Measurements from ENCODE around the gene CBX6. TPM values are rescaled to one million over a fixed set of nuclear protein-coding genes. Genes with fewer than 3 reads are reported as not detected.

Gene CBX6
- total and polyA plus RNA-seq, 2 of the 8 experiments (the other 6 are each of a cell fraction or from before 2014, with no cell fraction given) = 10.6 to 27.5 TPM

DNA sequence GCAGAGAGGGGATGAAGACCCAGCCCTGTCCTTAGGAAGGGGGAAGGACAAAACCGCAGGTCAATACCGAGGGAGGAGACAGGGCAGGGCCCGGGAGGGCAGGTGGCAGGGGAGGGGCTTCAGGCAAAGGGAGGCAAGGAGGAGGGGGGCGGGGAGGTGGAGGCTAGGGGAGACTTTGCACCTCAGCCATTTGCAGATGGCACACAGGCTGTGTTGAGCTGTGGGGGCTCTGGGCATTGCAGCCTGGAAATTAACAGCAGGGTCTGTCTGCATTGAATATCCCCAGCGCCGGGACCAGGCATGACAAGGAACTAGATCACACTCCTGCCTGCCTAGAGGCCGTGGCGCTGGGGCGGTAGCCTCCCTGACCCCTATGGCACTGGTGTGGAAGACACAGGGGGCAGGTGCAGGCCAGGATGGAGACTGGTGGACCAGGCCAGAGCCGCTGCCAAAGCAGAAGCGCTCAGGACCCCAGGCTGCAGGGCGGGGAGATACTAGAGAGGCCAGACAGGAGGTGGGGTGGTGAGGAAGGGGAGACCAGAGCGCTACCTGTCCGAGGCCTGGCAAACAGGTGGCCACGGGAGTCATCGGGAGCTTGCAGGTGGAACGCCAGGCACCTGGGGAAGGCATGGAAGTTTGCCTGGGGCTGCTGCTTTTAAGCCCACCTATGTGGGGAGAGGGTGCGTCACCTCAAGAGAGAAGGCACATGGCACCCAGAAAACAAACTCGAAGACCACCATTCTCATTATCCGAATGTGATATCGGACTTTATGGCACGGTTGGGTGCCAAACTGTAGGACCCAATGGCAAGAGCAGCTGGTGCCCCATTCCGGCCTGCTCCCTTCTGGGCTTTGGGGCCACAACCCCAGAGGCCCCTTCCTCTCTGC is 11.5 kb downstream of the CBX6 start:
- Histone ChIP-seq H2BK15ac (ENCODE audit: low read length) (peak overlapping the region; percentile 13; the same call in 1 of the 2 replicates), H3K14ac (ENCODE audit: insufficient read length) (no peak overlapping the region)
- DNase-seq (ENCODE audit: low read depth in 1 of 2, low spot score in 2 of 2) = no peak

More for the DNA sequence above, 11.5 kb downstream of the CBX6 start:
- WGBS, 2 experiments (ENCODE audit: extremely low coverage in 1 of 2, insufficient coverage in 1 of 2, insufficient read length in 1 of 2, insufficient replicate concordance in 2 of 2, low coverage in 1 of 2, low lambda C conversion rate in 2 of 2, missing lambda C conversion rate in 1 of 2) = 70% methylated on average over 21 of the region's 23 CpGs; no CpG with 5 or more reads in 1 of the 2 experiments
- H3K4ac ChIP-seq (replicated peaks; ENCODE audit: insufficient read length, low read depth, low read length) = no peak overlapping the region
- no peak overlapping the region for H2AFZ ChIP-seq (ENCODE audit: low read length)
- peaks cover 0 to 34% (median 23%) of the 10 kb centered on the region in 4 experiments; a peak in 6 of 7 replicates for H3K4me1 ChIP-seq (replicated peaks in 1 of 4; ENCODE audit: control insufficient read depth in 3 of 4, insufficient read depth in 4 of 4, low read length in 3 of 4)
- no peak overlapping the region for H3K4me3 ChIP-seq (ENCODE audit: extremely low read depth in 1 of 4, insufficient read depth in 2 of 4, low read depth in 3 of 4, low read length in 4 of 4)
- H2BK5ac ChIP-seq (ENCODE audit: low read depth, low read length) = no peak overlapping the region
- H2AK5ac ChIP-seq (ENCODE audit: low read depth, low read length) = peak overlapping the region; percentile 80; the same call in 1 of the 2 replicates
- H4K91ac ChIP-seq (replicated peaks; ENCODE audit: insufficient read length, low read length) = no peak overlapping the region
- H3K18ac ChIP-seq (ENCODE audit: extremely low read depth, low read length) = no peak overlapping the region
- ChIA-PET POLR2A (ENCODE audit: partially characterized antibody) (interaction anchor here (0.6 to 2.2 kb wide), 6 partner anchors 13 to 454 kb away, joined by 3 to 7 read pairs (median 4); partner anchors contain the start of gene NPTXR), CTCF (ENCODE audit: partially characterized antibody) (interaction anchor here (0.6 to 5.2 kb wide), 9 partner anchors 9 to 93 kb away, joined by 3 to 35 read pairs (median 7); no protein-coding TSS in a partner anchor)
- H3K79me1 ChIP-seq (ENCODE audit: low read depth, low read length) = peaks cover 3% of the 10 kb centered on the region; the same call in 1 of the 2 replicates
- no peak for TF ChIP-seq SIX5 (IDR thresholded peaks at IDR 0.05; ENCODE audit: low read depth, low read length)
- TF ChIP-seq POLR2A (IDR thresholded peaks at IDR 0.05; ENCODE audit: control extremely low read depth in 1 of 2, low read depth in 2 of 2, low read length in 2 of 2) = peak in 1 of 2 experiments; percentile 38; a peak in 1 of 3 replicates
- no peak overlapping the region for H4K5ac ChIP-seq (ENCODE audit: insufficient read length, low read depth, low read length)
- no peak overlapping the region for H3K9ac ChIP-seq (replicated peaks in 1 of 4; ENCODE audit: extremely low read depth in 1 of 4, low read depth in 3 of 4, low read length in 3 of 4)
- H3K56ac ChIP-seq (replicated peaks; ENCODE audit: insufficient read length, low read depth, low read length) = no peak overlapping the region
- H3K4me2 ChIP-seq (ENCODE audit: insufficient read depth in 1 of 2, low read depth in 2 of 2, low read length in 2 of 2) = peak overlapping the region; percentile 18 to 35; a peak in 1 of 4 replicates
- H2BK20ac ChIP-seq (ENCODE audit: low read length) = no peak overlapping the region
- no peak overlapping the region for H3K23ac ChIP-seq (ENCODE audit: insufficient read length)
- peaks cover 0 to 6% (median 3%) of the 10 kb centered on the region in 4 experiments; a peak in 3 of 8 replicates for H3K36me3 ChIP-seq (ENCODE audit: control insufficient read depth in 2 of 4, insufficient read depth in 4 of 4, low read length in 3 of 4)
- peaks cover 0 to 3% (median 0%) of the 10 kb centered on the region in 4 experiments; a peak in 1 of 7 replicates for H3K27me3 ChIP-seq (replicated peaks in 1 of 4; ENCODE audit: control insufficient read depth in 3 of 4, extremely low read depth in 1 of 4, insufficient read depth in 3 of 4, low read length in 3 of 4)
- H2BK120ac ChIP-seq (replicated peaks; ENCODE audit: low read depth, low read length) = no peak overlapping the region
- no peak for FAIRE-seq
- no peaks in the 10 kb centered on the region for H3K79me2 ChIP-seq (ENCODE audit: control insufficient read depth in 1 of 2, insufficient read depth in 2 of 2, low read length in 2 of 2)
- H3K27ac ChIP-seq (ENCODE audit: low read depth, low read length) = no peak overlapping the region
- H3K23me2 ChIP-seq (ENCODE audit: low read depth, low read length) = no peaks in the 10 kb centered on the region
- H2BK12ac ChIP-seq (ENCODE audit: low read depth, low read length) = peak overlapping the region; percentile 50; the same call in 1 of the 2 replicates
- H3K9me3 ChIP-seq (ENCODE audit: insufficient read depth in 2 of 2, low read depth in 1 of 2, low read length in 1 of 2) = no peaks in the 10 kb centered on the region
- no peak overlapping the region; the same call in 1 of the 2 replicates for H4K8ac ChIP-seq (ENCODE audit: extremely low read depth, insufficient read depth, low read length)
- H4K20me1 ChIP-seq (replicated peaks in 1 of 2; ENCODE audit: control insufficient read depth in 1 of 2, insufficient read depth in 2 of 2, low read length in 2 of 2) = peaks cover 9 to 14% of the 10 kb centered on the region in 2 experiments
